ENCODE measurements around the gene GALNT1. TPM values are rescaled to one million over a fixed set of nuclear protein-coding genes. Genes with fewer than 3 reads are reported as not detected.

GALNT1 gene
- total RNA-seq, 1 experiment from 2014 or later, result 77.9 TPM

- H2BK5ac ChIP-seq (ENCODE audit: insufficient read length, low read length), result no peak overlapping the region
- no peak overlapping the region for H3T11ph ChIP-seq (ENCODE audit: low read length)
- H3K14ac ChIP-seq (ENCODE audit: insufficient read depth, low read length), result no peak overlapping the region
- no peaks in the 10 kb centered on the region for H3K27me3 Mint-ChIP-seq (ENCODE audit: low read depth)
- H3K4me1 Mint-ChIP-seq, result peaks cover 6% of the 10 kb centered on the region in 2 experiments; a peak in 3 of 4 replicates
- no peaks in the 10 kb centered on the region for H3K4me1 ChIP-seq (ENCODE audit: insufficient read depth, low read length)
- no peak overlapping the region for H4K8ac ChIP-seq (replicated peaks; ENCODE audit: insufficient read length, low read depth, low read length)
- H2AFZ ChIP-seq (ENCODE audit: low read length), result no peak overlapping the region
- no peak overlapping the region for H2BK12ac ChIP-seq (ENCODE audit: insufficient read length, low read depth, low read length)
- no peak overlapping the region for H3K9ac ChIP-seq (ENCODE audit: extremely low read depth, insufficient read length, low read length)
- H4K91ac ChIP-seq (ENCODE audit: insufficient read length, low read depth, low read length), result no peak overlapping the region
- H3K4me2 ChIP-seq (ENCODE audit: insufficient read depth, insufficient read length, low read length), result no peak overlapping the region
- WGBS (ENCODE audit: extremely low coverage, insufficient read length, low lambda C conversion rate), result no CpG with 5 or more reads among the region's 5 CpGs
- no peak overlapping the region for H3K23ac ChIP-seq (ENCODE audit: insufficient read length, low read depth, low read length)
- peaks cover 0 to 3% of the 10 kb centered on the region in 2 experiments; a peak in 1 of 5 replicates for H3K9me3 Mint-ChIP-seq
- no peaks in the 10 kb centered on the region; the same call in 1 of the 2 replicates for H3K79me2 ChIP-seq (ENCODE audit: insufficient read depth, low read length)
- H3K18ac ChIP-seq (ENCODE audit: insufficient read length, low read depth, low read length), result no peak overlapping the region
- H3K79me1 ChIP-seq (ENCODE audit: insufficient read depth, low read depth, low read length, poor library complexity, severe bottlenecking), result no peaks in the 10 kb centered on the region
- H3K4me3 Mint-ChIP-seq, result no peak overlapping the region
- no peak overlapping the region for H4K5ac ChIP-seq (ENCODE audit: insufficient read length, low read depth, low read length)
- no peak overlapping the region for H3K27ac ChIP-seq (ENCODE audit: insufficient read length, low read depth, low read length)
- no peak overlapping the region for H3K4ac ChIP-seq (ENCODE audit: low read depth, low read length)
- no peak overlapping the region for H2BK15ac ChIP-seq (ENCODE audit: low read depth, low read length)
- H3K9me3 ChIP-seq (ENCODE audit: control insufficient read depth, low read depth, low read length), result no peaks in the 10 kb centered on the region
- no peak overlapping the region for H2AK5ac ChIP-seq (ENCODE audit: insufficient read length, low read length)
- no peak overlapping the region for H3K56ac ChIP-seq (ENCODE audit: insufficient read length, low read depth, low read length)
- H2BK120ac ChIP-seq (ENCODE audit: low read depth, low read length, poor library complexity, severe bottlenecking), result no peak overlapping the region
- H3K36me3 Mint-ChIP-seq (ENCODE audit: insufficient read depth in 1 of 3, low read depth in 3 of 3), result peaks cover 0 to 3% (median 0%) of the 10 kb centered on the region in 3 experiments; a peak in 1 of 7 replicates
- H3K27ac Mint-ChIP-seq, result no peak overlapping the region
- H4K20me1 ChIP-seq (ENCODE audit: control insufficient read depth, insufficient read depth, insufficient read length), result no peaks in the 10 kb centered on the region
- TF ChIP-seq CTCF (conservative IDR thresholded peaks at IDR 0.05), result no peak
- H3K23me2 ChIP-seq (ENCODE audit: insufficient read length, low read depth, low read length, poor library complexity, severe bottlenecking), result no peaks in the 10 kb centered on the region
- no peaks in the 10 kb centered on the region for H3K27me3 ChIP-seq (ENCODE audit: insufficient read depth, low read length)
- H2BK20ac ChIP-seq (ENCODE audit: low read depth, low read length, poor library complexity, severe bottlenecking), result no peak overlapping the region
- no peak for DNase-seq
These were observed 37.2 kb downstream of the GALNT1 start for GRCh38 chr18:35618696-35619095.
